IPS-20b (cell line): ENCODE results near the gene OXSR1.

Experiments
- H3K27ac ChIP-seq: one replicate; pipeline ENCODE4 v1.5.1; 2013; ENCODE audit warnings: low read length
- H3K27me3 ChIP-seq: 2 replicates; pipeline ENCODE4 v1.6.1; 2013; ENCODE audit warnings: mild to moderate bottlenecking, low read length, inconsistent platforms; ENCODE audit not compliant: insufficient read depth
- H3K36me3 ChIP-seq: 2 replicates; pipeline ENCODE4 v1.6.1; 2013; ENCODE audit warnings: low read depth, mild to moderate bottlenecking, inconsistent platforms, low read length, moderate library complexity; ENCODE audit not compliant: insufficient read depth
- H3K4me1 ChIP-seq: 2 replicates; pipeline ENCODE4 v1.6.1; 2013; ENCODE audit warnings: mild to moderate bottlenecking, control low read depth, inconsistent platforms, low read length, moderate library complexity; ENCODE audit not compliant: insufficient read depth
- H3K4me3 ChIP-seq: 2 replicates; pipeline ENCODE4 v1.5.1; 2013; ENCODE audit warnings: mild to moderate bottlenecking, low read length, inconsistent platforms
- H3K9ac ChIP-seq: 2 replicates; pipeline ENCODE4 v1.6.1; 2013; ENCODE audit warnings: low read depth, mild to moderate bottlenecking, inconsistent platforms, low read length, moderate library complexity
- H3K9me3 ChIP-seq: 2 replicates; pipeline ENCODE4 v1.6.1; 2013; ENCODE audit warnings: mild to moderate bottlenecking, low read depth, low read length, inconsistent platforms; ENCODE audit not compliant: insufficient read depth

OXSR1 gene

DNA sequence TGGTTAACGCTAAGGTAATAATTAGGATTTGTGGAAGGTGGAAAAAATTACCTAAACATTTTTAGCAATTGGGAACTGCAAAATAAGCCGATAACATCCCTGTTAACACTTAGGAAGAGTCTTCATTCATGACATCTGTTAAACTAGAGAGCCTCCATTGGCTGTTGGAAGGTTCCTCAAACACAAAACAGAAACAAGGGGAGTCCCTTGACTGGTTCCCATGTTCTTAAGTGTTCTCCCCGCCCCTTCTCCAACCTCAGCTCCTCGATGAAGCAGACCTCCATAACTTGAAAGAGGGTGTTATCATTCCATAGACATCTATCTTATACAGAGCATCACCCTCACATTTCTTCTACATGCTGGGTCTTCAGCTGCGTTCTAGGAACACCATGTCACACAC is 102.8 kb downstream of the OXSR1 start:
- Histone ChIP-seq H3K4me1 (peaks cover 15% of the 10 kb centered on the region), H3K4me3 (no peak overlapping the region), H3K27me3 (no peaks in the 10 kb centered on the region), H3K27ac (no peak overlapping the region), H3K9ac (no peak overlapping the region), H3K9me3 (no peaks in the 10 kb centered on the region), H3K36me3 (no peaks in the 10 kb centered on the region)

- Histone ChIP-seq H3K27ac (no peak overlapping the region), H3K4me1 (peaks cover 15% of the 10 kb centered on the region), H3K27me3 (no peaks in the 10 kb centered on the region), H3K4me3 (no peak overlapping the region), H3K9ac (no peak overlapping the region), H3K9me3 (no peaks in the 10 kb centered on the region), H3K36me3 (no peaks in the 10 kb centered on the region)
These were observed 103.2 kb downstream of the OXSR1 start for GRCh38 chr3:38268522-38268921.

GRCh38 chr3:38270606-38271005 is 105.3 kb downstream of the OXSR1 start:
- no peaks in the 10 kb centered on the region for H3K27me3 ChIP-seq
- peaks cover 8% of the 10 kb centered on the region; the same call in 1 of the 2 replicates for H3K4me1 ChIP-seq
- H3K27ac ChIP-seq: no peak overlapping the region
- H3K9me3 ChIP-seq: no peaks in the 10 kb centered on the region
- no peaks in the 10 kb centered on the region for H3K36me3 ChIP-seq
- H3K9ac ChIP-seq: no peak overlapping the region
- H3K4me3 ChIP-seq: no peak overlapping the region

DNA sequence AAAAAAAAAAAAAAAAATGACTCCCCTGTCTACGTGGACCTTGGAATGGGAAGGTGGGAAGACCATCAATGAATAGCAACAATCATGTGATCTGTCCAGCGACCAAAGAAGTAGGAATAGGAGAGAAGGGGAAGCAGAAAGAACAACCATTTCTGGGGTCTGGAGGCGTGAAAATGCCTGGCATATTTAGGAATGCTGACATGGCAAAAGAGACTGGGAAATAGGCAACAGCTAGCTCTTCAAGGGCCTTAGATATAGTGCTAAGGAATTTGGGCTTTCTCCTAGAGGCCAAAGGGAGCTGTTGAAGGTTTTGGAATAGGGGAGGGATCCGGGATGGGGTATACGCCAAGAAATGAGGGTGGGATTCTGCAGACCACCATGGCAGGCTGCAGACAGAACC is 106.2 kb downstream of the OXSR1 start:
- H3K27ac ChIP-seq: no peak overlapping the region
- no peaks in the 10 kb centered on the region for H3K9me3 ChIP-seq
- no peaks in the 10 kb centered on the region for H3K27me3 ChIP-seq
- H3K36me3 ChIP-seq: no peaks in the 10 kb centered on the region
- peaks cover 8% of the 10 kb centered on the region; the same call in 1 of the 2 replicates for H3K4me1 ChIP-seq
- no peak overlapping the region for H3K4me3 ChIP-seq
- H3K9ac ChIP-seq: no peak overlapping the region

DNA sequence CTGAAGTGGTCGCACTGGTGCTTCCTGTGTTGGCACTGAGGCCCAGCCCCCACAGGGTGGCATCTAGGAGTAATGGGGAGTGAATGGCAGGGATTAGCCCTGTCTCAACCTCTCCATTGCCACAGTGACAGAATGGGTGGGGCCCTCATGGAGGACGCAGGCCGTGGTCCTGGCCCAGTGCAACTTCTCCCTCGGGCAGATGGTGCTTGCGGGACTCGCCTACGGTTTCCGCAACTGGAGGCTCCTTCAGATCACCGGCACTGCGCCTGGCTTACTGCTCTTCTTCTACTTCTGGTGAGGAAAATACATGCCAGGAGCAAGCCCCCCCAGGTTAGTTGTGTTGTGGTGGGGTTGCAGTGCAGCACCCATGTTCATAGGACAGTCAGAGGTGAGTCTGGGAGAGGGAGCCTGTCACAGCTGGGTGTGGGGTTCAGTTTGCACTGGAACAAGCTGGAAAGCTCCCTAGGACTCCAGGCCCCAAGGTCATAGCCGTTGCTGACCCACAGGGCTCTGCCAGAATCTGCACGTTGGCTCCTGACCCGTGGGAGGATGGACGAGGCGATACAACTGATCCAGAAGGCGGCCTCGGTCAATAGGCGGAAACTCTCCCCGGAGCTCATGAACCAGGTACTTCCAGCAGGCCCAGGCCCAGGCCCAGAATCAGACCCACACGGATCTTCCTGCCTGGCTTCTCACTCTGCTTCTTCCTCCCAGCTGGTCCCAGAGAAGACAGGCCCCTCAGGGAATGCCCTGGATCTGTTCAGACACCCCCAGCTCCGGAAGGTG is 109.7 kb downstream of the OXSR1 start:
- Histone ChIP-seq H3K9ac (no peak overlapping the region), H3K27me3 (no peaks in the 10 kb centered on the region), H3K36me3 (no peaks in the 10 kb centered on the region)

DNA sequence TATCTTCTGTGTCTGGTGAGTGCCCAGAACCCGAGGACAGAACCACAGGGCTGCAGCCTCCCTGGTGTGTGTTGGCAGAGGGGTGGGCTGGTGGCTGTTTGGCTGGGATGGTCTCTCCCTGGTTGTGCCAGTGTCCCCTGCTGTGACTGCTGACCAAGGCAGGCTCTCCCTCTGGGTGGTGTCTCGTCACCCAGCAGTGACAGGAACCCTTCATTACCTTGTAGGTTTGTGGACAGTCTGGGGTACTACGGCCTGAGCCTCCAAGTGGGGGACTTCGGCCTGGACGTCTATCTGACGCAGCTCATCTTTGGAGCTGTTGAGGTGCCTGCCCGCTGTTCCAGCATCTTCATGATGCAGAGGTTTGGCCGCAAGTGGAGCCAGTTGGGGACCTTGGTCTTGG is 110.3 kb downstream of the OXSR1 start:
- H3K4me1 ChIP-seq: no peaks in the 10 kb centered on the region
- no peak overlapping the region for H3K9ac ChIP-seq
- no peaks in the 10 kb centered on the region for H3K36me3 ChIP-seq
- no peak overlapping the region for H3K27ac ChIP-seq
- H3K27me3 ChIP-seq: no peaks in the 10 kb centered on the region
- no peaks in the 10 kb centered on the region for H3K9me3 ChIP-seq
- H3K4me3 ChIP-seq: no peak overlapping the region

More for the DNA sequence above, 109.7 kb downstream of the OXSR1 start:
- Histone ChIP-seq H3K4me1 (no peaks in the 10 kb centered on the region), H3K9me3 (no peaks in the 10 kb centered on the region), H3K27ac (no peak overlapping the region), H3K4me3 (no peak overlapping the region)

GRCh38 chr3:38276081-38276916 is 111.0 kb downstream of the OXSR1 start:
- Histone ChIP-seq H3K4me3 (no peak overlapping the region), H3K36me3 (no peaks in the 10 kb centered on the region), H3K27ac (no peak overlapping the region), H3K9ac (no peak overlapping the region), H3K4me1 (no peaks in the 10 kb centered on the region), H3K27me3 (no peaks in the 10 kb centered on the region), H3K9me3 (no peaks in the 10 kb centered on the region)

GRCh38 chr3:38276917-38277630 is 111.7 kb downstream of the OXSR1 start:
- Histone ChIP-seq H3K27ac (no peak overlapping the region), H3K9me3 (no peaks in the 10 kb centered on the region), H3K4me3 (no peak overlapping the region), H3K27me3 (no peaks in the 10 kb centered on the region), H3K4me1 (no peaks in the 10 kb centered on the region), H3K9ac (no peak overlapping the region), H3K36me3 (no peaks in the 10 kb centered on the region)

DNA sequence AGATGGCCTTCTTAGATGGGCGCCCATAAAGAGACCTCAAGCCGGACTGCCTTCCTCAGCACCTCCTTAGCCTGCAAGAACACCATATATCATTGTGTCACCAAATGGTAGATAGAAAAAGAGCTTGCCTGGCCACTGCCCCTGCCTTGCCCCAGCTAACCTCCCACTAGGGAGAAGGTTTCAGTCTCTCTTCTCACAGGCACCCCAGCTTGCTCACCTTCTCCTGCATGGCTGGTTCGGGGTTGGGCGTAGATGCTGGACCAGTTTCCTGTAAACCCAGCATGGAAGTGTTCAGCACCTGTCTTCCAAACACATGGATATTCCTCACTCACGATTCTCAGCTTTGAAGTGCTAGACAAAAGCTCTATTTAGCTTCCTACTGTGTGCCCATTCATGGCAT is 113.5 kb downstream of the OXSR1 start:
- H3K9ac ChIP-seq: no peak overlapping the region
- no peaks in the 10 kb centered on the region for H3K36me3 ChIP-seq
- H3K27me3 ChIP-seq: no peaks in the 10 kb centered on the region
- H3K9me3 ChIP-seq: no peaks in the 10 kb centered on the region
- H3K4me1 ChIP-seq: no peaks in the 10 kb centered on the region
- H3K27ac ChIP-seq: no peak overlapping the region
- H3K4me3 ChIP-seq: no peak overlapping the region

GRCh38 chr3:38281895-38282686 is 116.8 kb downstream of the OXSR1 start, which contains the start of gene SLC22A14:
Gene SLC22A14 (plus strand): TSS chr3:38282294. CDS start chr3:38306027, 23,733 bp downstream.
- H3K4me1 ChIP-seq: no peaks in the 10 kb centered on the region
- H3K4me3 ChIP-seq: no peak within 1 kb of the TSS
- H3K36me3 ChIP-seq: no peaks in the 10 kb centered on the region
- H3K27me3 ChIP-seq: no peaks in the 10 kb centered on the region
- no peak within 1 kb of the TSS for H3K9ac ChIP-seq
- H3K27ac ChIP-seq: no peak within 1 kb of the TSS
- H3K9me3 ChIP-seq: no peaks in the 10 kb centered on the region
